Measurements from ENCODE around the gene AMY2A.
"Not testable (repeated sequence)": the region's sequence is repeated elsewhere in the genome, so short reads cannot be mapped to it uniquely, and the experiment has no call there.

AMY2A gene

DNA sequence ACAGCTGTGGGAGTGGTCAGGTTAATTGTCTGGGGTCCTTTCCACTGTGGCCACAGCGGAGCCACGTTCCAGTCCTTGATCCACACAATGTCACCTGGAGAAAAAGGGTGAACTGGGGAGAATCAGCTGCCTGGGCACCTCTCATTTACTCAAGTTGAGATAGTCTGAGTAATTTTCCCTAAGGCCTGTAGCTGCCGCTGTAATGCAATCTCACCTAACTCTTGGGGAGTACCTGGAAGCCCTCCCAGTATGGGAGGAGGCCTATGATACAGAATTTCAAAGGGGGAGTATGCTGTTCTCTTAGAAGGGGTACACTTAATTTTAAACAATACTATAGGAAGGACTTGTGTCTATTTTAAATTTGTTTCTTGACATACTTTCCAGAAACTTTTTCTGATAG is 33.1 kb downstream of the AMY2A start:
- H3K36me3 ChIP-seq (ENCODE audit: control insufficient read depth, insufficient read depth, low read length), result not testable (repeated sequence)

DNA sequence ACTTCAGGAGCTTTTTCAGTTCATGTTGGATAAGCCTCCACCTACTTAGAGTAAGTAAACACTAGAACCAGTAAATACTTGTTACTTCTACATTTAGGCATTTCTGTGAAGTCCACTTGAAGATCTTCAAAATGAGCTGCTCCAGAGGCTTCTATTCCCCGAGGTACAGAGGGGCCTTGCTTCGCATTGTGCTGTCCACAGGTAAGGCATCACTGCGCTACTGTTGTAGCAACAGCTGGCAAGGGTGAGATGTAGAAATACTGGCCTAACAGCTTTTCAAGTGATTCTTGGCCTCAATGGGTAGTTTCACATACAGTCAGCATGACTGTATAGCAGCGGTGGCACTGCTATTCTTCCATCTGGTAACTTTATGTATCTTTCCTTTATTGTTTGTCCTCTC is 33.7 kb downstream of the AMY2A start:
- H3K27ac ChIP-seq (ENCODE audit: low read depth, low read length); H3K4me1 ChIP-seq (ENCODE audit: control insufficient read depth, insufficient read depth, low read length); H3K27me3 ChIP-seq (ENCODE audit: control insufficient read depth, insufficient read depth, low read length); H3K4me3 ChIP-seq (ENCODE audit: low read length); H3K36me3 ChIP-seq (ENCODE audit: control insufficient read depth, insufficient read depth, low read length); H3K9ac ChIP-seq (ENCODE audit: low read length): not testable (repeated sequence)

More for the DNA sequence above, 33.1 kb downstream of the AMY2A start:
- H3K27ac ChIP-seq (ENCODE audit: low read depth, low read length); H3K4me1 ChIP-seq (ENCODE audit: control insufficient read depth, insufficient read depth, low read length); H3K27me3 ChIP-seq (ENCODE audit: control insufficient read depth, insufficient read depth, low read length); H3K9ac ChIP-seq (ENCODE audit: low read length); H3K4me3 ChIP-seq (ENCODE audit: low read length): not testable (repeated sequence)

DNA sequence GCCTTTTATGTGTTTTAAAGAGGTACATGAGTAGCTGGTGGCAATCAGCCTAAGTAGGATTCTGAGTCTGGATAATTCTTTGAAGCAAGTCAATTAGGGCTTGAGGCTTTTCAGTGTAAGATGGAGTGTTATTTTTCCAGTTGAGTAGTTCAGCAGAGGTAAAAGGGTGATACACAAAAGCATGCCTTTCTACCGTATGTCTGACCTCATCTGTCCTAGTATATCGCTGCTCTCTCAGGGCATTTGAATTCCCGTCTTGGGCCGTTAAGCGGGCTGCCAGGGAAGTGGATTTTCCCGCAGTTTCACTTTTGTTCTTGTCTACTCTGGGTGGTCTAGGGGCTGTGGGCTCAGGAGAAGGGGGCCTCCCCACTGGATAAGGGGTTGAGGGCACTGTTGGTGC is 36.9 kb downstream of the AMY2A start:
- H3K4me3 ChIP-seq (ENCODE audit: low read length); H3K27me3 ChIP-seq (ENCODE audit: control insufficient read depth, insufficient read depth, low read length); H3K9ac ChIP-seq (ENCODE audit: low read length); H3K4me1 ChIP-seq (ENCODE audit: control insufficient read depth, insufficient read depth, low read length); H3K27ac ChIP-seq (ENCODE audit: low read depth, low read length); H3K36me3 ChIP-seq (ENCODE audit: control insufficient read depth, insufficient read depth, low read length): not testable (repeated sequence)

DNA sequence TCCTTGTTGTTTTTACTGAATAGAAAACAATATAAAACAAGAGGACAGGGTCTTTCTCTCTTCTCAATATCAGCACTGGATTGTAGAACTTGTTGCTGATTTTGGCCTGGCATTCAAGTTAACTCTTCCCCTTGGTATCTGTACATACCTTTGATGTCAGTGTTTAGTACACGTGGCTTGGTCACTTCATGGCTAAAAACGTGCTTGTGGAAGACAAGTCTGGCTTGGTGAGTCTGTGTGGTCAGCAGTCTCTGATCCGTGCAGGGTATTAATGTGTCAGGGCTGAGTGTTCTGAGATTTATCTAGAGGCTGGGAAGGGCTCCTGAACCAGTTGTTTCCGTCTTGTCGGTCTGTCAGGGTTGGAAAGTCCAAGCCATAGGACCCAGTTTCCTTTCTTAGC is 38.2 kb downstream of the AMY2A start, which contains the start of gene AMY1A:
Gene AMY1A (plus strand): TSS at position 301 of the 400 bp plus-strand sequence. CDS start 571 bp downstream, outside the sequence.
- H3K4me3 ChIP-seq (ENCODE audit: low read length), result not testable (repeated sequence)

More for the DNA sequence above, 38.2 kb downstream of the AMY2A start, which contains the start of gene AMY1A:
- not testable (repeated sequence) for H3K9ac ChIP-seq (ENCODE audit: low read length); H3K4me1 ChIP-seq (ENCODE audit: control insufficient read depth, insufficient read depth, low read length); H3K27me3 ChIP-seq (ENCODE audit: control insufficient read depth, insufficient read depth, low read length); H3K27ac ChIP-seq (ENCODE audit: low read depth, low read length); H3K36me3 ChIP-seq (ENCODE audit: control insufficient read depth, insufficient read depth, low read length)
